ENCODE data around the gene HACD1. TPM values are rescaled to one million over a fixed set of nuclear protein-coding genes. Genes with fewer than 3 reads are reported as not detected.
A peak's percentile ranks its signal among the peaks of the same experiment; 100 is the strongest.

HACD1 gene
- total and polyA plus RNA-seq, 2 donors (not counting 3 experiments of a cell fraction or from before 2014, with no cell fraction given) = 17.4 to 25.2 TPM

GRCh38 chr10:17548162-17548561, 69.0 kb downstream of the HACD1 start:
- Histone ChIP-seq H3K4me3 (replicated peaks in 1 of 3; ENCODE audit: insufficient read depth in 1 of 3, low read depth in 1 of 3, low read length in 3 of 3) (no peak overlapping the region), H3K79me2 (ENCODE audit: control insufficient read depth, insufficient read depth, low read length) (peaks cover 2% of the 10 kb centered on the region), H3K9me1 (replicated peaks; ENCODE audit: control insufficient read depth, extremely low read depth, insufficient read depth, low read length) (no peaks in the 10 kb centered on the region), H3K4me2 (ENCODE audit: insufficient read depth, low read length) (no peak overlapping the region), H2AFZ (ENCODE audit: low read depth, low read length) (no peak overlapping the region), H3K27me3 (ENCODE audit: control insufficient read depth in 2 of 2, insufficient read depth in 2 of 2, low read length in 2 of 2) (no peaks in the 10 kb centered on the region), H3K9me3 (replicated peaks; ENCODE audit: control insufficient read depth, insufficient read depth, low read length) (no peaks in the 10 kb centered on the region), H3K36me3 (ENCODE audit: control insufficient read depth in 2 of 2, extremely low read depth in 1 of 2, insufficient read depth in 2 of 2, low read length in 2 of 2) (no peaks in the 10 kb centered on the region), H4K20me1 (replicated peaks; ENCODE audit: control insufficient read depth, extremely low read depth, insufficient read depth, low read length) (no peaks in the 10 kb centered on the region), H3K4me1 (ENCODE audit: control insufficient read depth, extremely low read depth, insufficient read depth, low read length) (no peaks in the 10 kb centered on the region), H3K9ac (replicated peaks; ENCODE audit: extremely low read depth, insufficient read depth, low read length) (no peak overlapping the region), H3K27ac (ENCODE audit: insufficient read depth, low read depth, low read length) (no peak overlapping the region)
- BruUV-seq (replicated peaks) = no TSS peak
- POLR2A ChIA-PET = no interaction called here
- intact Hi-C loops (cut with micrococcal nuclease) = no loop called here
- no peak for TF ChIP-seq POLR2A (IDR thresholded peaks at IDR 0.05; ENCODE audit: low read depth, low read length)
- TF ChIP-seq EZH2 (IDR thresholded peaks at IDR 0.05; ENCODE audit: borderline replicate concordance, low read depth, low read length, severe bottlenecking) = no peak
- no peak for TF ChIP-seq GATA2 (IDR thresholded peaks at IDR 0.05; ENCODE audit: insufficient read depth, insufficient read length, low read depth, low read length)
- no peak for TF ChIP-seq CTCF (IDR thresholded peaks at IDR 0.05; ENCODE audit: extremely low read depth in 1 of 2, insufficient read depth in 1 of 2, low read depth in 1 of 2, low read length in 2 of 2)
- TF ChIP-seq FOS (IDR thresholded peaks at IDR 0.05; ENCODE audit: borderline replicate concordance, insufficient read depth, low read length) = no peak
- TF ChIP-seq JUN (IDR thresholded peaks at IDR 0.05; ENCODE audit: borderline replicate concordance, insufficient read depth, insufficient read length, low read depth) = no peak
- no peak for TF ChIP-seq MAX (IDR thresholded peaks at IDR 0.05; ENCODE audit: insufficient read depth, insufficient read length)
- no peak for TF ChIP-seq MYC (IDR thresholded peaks at IDR 0.05; ENCODE audit: low read depth, low read length)
- TF ChIP-seq POLR2AphosphoS5 (IDR thresholded peaks at IDR 0.05; ENCODE audit: insufficient read depth, low read depth, low read length) = no peak
- FAIRE-seq (peak; percentile 77), DNase-seq (ENCODE audit: low read depth, low spot score) (peak; percentile 45)
- CTCF ChIA-PET = no interaction called here
- dilution Hi-C loops (cut with MboI; ENCODE audit: extremely low pct_ligation_motif_present, low sequenced_read_pairs) = no loop called here

Data from endothelial cell of umbilical vein (primary cell).